Hepatocyte (in vitro differentiated cells): ENCODE measurements around the gene MAP2. TPM values are rescaled to one million over a fixed set of nuclear protein-coding genes. Genes with fewer than 3 reads are reported as not detected.

Experiments
- DNase-seq: peaks from one replicate; pipeline ENCODE4 v3.0.0-alpha.2; 2016; ENCODE audit warnings: low spot score
- H2AFZ ChIP-seq: fragments of 200-600 bp; sonication (generic); 2 replicates; pipeline ENCODE4 v1.6.0; 2016; ENCODE audit warnings: antibody characterized with exemption, mild to moderate bottlenecking
- H3K27ac ChIP-seq: fragments of 200-600 bp; sonication (generic); 2 replicates; pipeline ENCODE4 v1.5.1; 2016; ENCODE audit warnings: mild to moderate bottlenecking
- H3K27me3 ChIP-seq: fragments of 200-600 bp; sonication (generic); 2 replicates; pipeline ENCODE4 v1.6.1; 2016
- H3K36me3 ChIP-seq: fragments of 200-600 bp; sonication (generic); replicated peaks from 2 replicates; pipeline ENCODE4 v1.5.1; 2016; ENCODE audit warnings: low read depth; ENCODE audit not compliant: insufficient read depth
- H3K4me1 ChIP-seq: fragments of 200-600 bp; sonication (generic); 2 replicates; pipeline ENCODE4 v1.5.1; 2016; ENCODE audit warnings: mild to moderate bottlenecking, moderate library complexity; ENCODE audit not compliant: insufficient read depth
- H3K4me2 ChIP-seq: fragments of 200-600 bp; sonication (generic); 2 replicates; pipeline ENCODE4 v1.6.0; 2016
- H3K4me3 ChIP-seq: fragments of 200-600 bp; sonication (generic); 2 replicates; pipeline ENCODE4 v1.5.1; 2016; ENCODE audit warnings: mild to moderate bottlenecking
- H3K79me2 ChIP-seq: fragments of 200-600 bp; sonication (generic); 2 replicates; pipeline ENCODE4 v1.6.0; 2017; ENCODE audit warnings: mild to moderate bottlenecking
- H3K9me2 ChIP-seq: fragments of 200-600 bp; sonication (generic); replicated peaks from 2 replicates; pipeline ENCODE4 v1.6.0; 2017; ENCODE audit warnings: mild to moderate bottlenecking; ENCODE audit not compliant: insufficient read depth
- H3K9me3 ChIP-seq: fragments of 200-600 bp; sonication (generic); 2 replicates; pipeline ENCODE4 v1.5.1; 2016; ENCODE audit warnings: low read depth, mild to moderate bottlenecking
- H4K20me1 ChIP-seq: fragments of 200-600 bp; sonication (generic); 2 replicates; pipeline ENCODE4 v1.6.0; 2016; ENCODE audit warnings: mild to moderate bottlenecking; ENCODE audit not compliant: insufficient read depth, poor library complexity, severe bottlenecking
- EZH2 ChIP-seq: fragments of 200-600 bp; sonication (generic); IDR thresholded peaks from 2 replicates; pipeline ENCODE4 v1.6.1; 2016; ENCODE audit warnings: antibody characterized with exemption, mild to moderate bottlenecking, borderline replicate concordance
- EZH2phosphoT487 ChIP-seq: fragments of 200-600 bp; sonication (generic); IDR thresholded peaks from one replicate; pipeline ENCODE4 v1.6.1; 2018; ENCODE audit warnings: antibody characterized with exemption, mild to moderate bottlenecking, low read depth, moderate library complexity; ENCODE audit not compliant: unreplicated experiment, severe bottlenecking
- WGBS: methylation state at CpG from one replicate; pipeline ENCODE4 v1.1.6; 2016; ENCODE audit warnings: low lambda C conversion rate; ENCODE audit errors: missing lambda C conversion rate; 5-methylcytosine and 5-hydroxymethylcytosine counted together
- polyA plus RNA-seq: library from polyadenylated mRNA; unstranded; fragments of >200 nt; fragmentation: Nextera tagmentation; extraction: Ambion mirVana; gene quantifications from 2 replicates; pipeline ENCODE4 v1.2.1, GENCODE V29; 2016
- total RNA-seq: library from RNA; depleted of rRNA; stranded (reverse); fragments of >200 nt; gene quantifications from 2 replicates; pipeline ENCODE4 v1.2.3, GENCODE V29; 2014
- TF ChIP-seq, protein P1 (sequence below): fragments of 200-600 bp; sonication (generic); IDR thresholded peaks from 2 replicates; pipeline ENCODE4 v1.5.1; 2016; ENCODE audit warnings: antibody characterized with exemption, mild to moderate bottlenecking; ENCODE audit not compliant: poor library complexity

The MAP2 gene
- total and polyA plus RNA-seq, 2 experiments from 2014 or later, result 4.6 to 5.8 TPM

DNA sequence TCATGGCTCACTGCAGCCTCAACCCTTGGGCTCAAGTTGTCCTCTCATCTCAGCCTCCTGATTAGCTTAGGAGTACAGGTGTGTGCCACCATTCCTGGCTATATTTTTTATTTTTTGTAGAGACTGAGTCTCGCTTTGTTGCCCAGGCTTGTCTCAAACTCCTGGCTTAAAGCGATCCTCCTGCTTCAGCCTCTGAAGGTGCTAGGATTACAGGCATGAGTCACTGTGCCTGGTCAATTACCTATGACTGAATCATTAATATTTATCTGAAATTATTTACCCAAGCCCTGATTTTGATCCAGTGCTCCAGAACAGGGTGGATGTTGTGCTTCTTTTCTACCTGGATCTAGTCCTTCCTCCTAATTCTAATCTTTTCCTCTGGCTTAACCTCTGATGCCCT lies 87.8 kb downstream of the MAP2 start:
- H3K36me3 ChIP-seq, result no peaks in the 10 kb centered on the region
- no peaks in the 10 kb centered on the region for H3K4me1 ChIP-seq
- no peak overlapping the region for H3K27ac ChIP-seq
- no peak overlapping the region for H3K4me3 ChIP-seq
- H3K9me3 ChIP-seq, result no peaks in the 10 kb centered on the region
- no peak overlapping the region for H3K4me2 ChIP-seq
- no peaks in the 10 kb centered on the region for H3K79me2 ChIP-seq
- H4K20me1 ChIP-seq, result no peaks in the 10 kb centered on the region
- H2AFZ ChIP-seq, result no peak overlapping the region
- 85% methylated on average over 2 of the region's 2 CpGs for WGBS
- no peak for DNase-seq
- TF ChIP-seq, protein P1, sequence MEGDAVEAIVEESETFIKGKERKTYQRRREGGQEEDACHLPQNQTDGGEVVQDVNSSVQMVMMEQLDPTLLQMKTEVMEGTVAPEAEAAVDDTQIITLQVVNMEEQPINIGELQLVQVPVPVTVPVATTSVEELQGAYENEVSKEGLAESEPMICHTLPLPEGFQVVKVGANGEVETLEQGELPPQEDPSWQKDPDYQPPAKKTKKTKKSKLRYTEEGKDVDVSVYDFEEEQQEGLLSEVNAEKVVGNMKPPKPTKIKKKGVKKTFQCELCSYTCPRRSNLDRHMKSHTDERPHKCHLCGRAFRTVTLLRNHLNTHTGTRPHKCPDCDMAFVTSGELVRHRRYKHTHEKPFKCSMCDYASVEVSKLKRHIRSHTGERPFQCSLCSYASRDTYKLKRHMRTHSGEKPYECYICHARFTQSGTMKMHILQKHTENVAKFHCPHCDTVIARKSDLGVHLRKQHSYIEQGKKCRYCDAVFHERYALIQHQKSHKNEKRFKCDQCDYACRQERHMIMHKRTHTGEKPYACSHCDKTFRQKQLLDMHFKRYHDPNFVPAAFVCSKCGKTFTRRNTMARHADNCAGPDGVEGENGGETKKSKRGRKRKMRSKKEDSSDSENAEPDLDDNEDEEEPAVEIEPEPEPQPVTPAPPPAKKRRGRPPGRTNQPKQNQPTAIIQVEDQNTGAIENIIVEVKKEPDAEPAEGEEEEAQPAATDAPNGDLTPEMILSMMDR, result no peak
- TF ChIP-seq EZH2, result no peak
- TF ChIP-seq EZH2phosphoT487, result no peak
- H3K9me2 ChIP-seq, result no peaks in the 10 kb centered on the region
- no peaks in the 10 kb centered on the region for H3K27me3 ChIP-seq

- no peaks in the 10 kb centered on the region for H3K9me2 ChIP-seq
- H3K79me2 ChIP-seq, result no peaks in the 10 kb centered on the region
- no peaks in the 10 kb centered on the region for H3K4me1 ChIP-seq
- no peaks in the 10 kb centered on the region for H3K9me3 ChIP-seq
- no peak overlapping the region for H3K27ac ChIP-seq
- H3K27me3 ChIP-seq, result no peaks in the 10 kb centered on the region
- no peak overlapping the region for H3K4me2 ChIP-seq
- no peak overlapping the region for H2AFZ ChIP-seq
- no peaks in the 10 kb centered on the region for H3K36me3 ChIP-seq
- H4K20me1 ChIP-seq, result no peaks in the 10 kb centered on the region
- H3K4me3 ChIP-seq, result no peak overlapping the region
- 95% methylated on average over 2 of the region's 2 CpGs for WGBS
- no peak for DNase-seq
- TF ChIP-seq EZH2 (no peak), EZH2phosphoT487 (no peak)
- TF ChIP-seq, protein P1, result no peak
Measured at GRCh38 chr2:209512971-209513370, 89.1 kb downstream of the MAP2 start.

- TF ChIP-seq, protein P1, result no peak
- no peak for TF ChIP-seq EZH2phosphoT487
- TF ChIP-seq EZH2, result no peak
- no peak overlapping the region for H3K4me2 ChIP-seq
- no peak for DNase-seq
- no peaks in the 10 kb centered on the region for H3K9me3 ChIP-seq
- 74% methylated on average over 5 of the region's 5 CpGs for WGBS
- no peak overlapping the region for H3K4me3 ChIP-seq
- no peak overlapping the region for H3K27ac ChIP-seq
- no peaks in the 10 kb centered on the region for H4K20me1 ChIP-seq
- no peaks in the 10 kb centered on the region for H3K79me2 ChIP-seq
- no peaks in the 10 kb centered on the region for H3K27me3 ChIP-seq
- H2AFZ ChIP-seq, result no peak overlapping the region
- no peaks in the 10 kb centered on the region for H3K36me3 ChIP-seq
- no peaks in the 10 kb centered on the region for H3K9me2 ChIP-seq
- no peaks in the 10 kb centered on the region for H3K4me1 ChIP-seq
Measured at GRCh38 chr2:209517436-209517835, 93.6 kb downstream of the MAP2 start.

DNA sequence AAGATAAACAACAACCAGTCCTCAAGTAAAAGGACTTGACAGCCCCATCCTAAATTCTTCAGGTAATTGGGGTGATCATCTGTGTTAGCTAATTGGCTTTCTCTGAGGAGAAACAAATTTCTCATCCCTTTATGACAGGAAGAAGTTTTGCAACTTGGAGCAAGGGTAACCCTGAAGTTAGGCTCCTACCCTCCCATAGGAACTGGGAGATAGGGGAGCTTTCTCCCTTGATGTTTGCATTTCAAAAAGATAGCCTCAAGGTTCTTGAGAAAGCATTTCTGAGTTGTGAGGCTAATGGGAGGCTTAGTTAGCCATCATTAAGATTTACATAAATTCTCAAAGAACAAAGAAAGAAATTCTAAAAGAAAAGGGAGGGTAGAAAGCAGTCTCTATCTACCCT lies 95.4 kb downstream of the MAP2 start:
- Histone ChIP-seq H4K20me1 (no peaks in the 10 kb centered on the region), H3K27me3 (no peaks in the 10 kb centered on the region), H3K27ac (no peak overlapping the region), H3K4me3 (no peak overlapping the region), H3K4me1 (no peaks in the 10 kb centered on the region), H3K4me2 (no peak overlapping the region), H2AFZ (no peak overlapping the region), H3K9me3 (no peaks in the 10 kb centered on the region), H3K36me3 (no peaks in the 10 kb centered on the region), H3K79me2 (no peaks in the 10 kb centered on the region), H3K9me2 (no peaks in the 10 kb centered on the region)
- TF ChIP-seq, protein P1, result no peak
- TF ChIP-seq EZH2phosphoT487, result no peak
- TF ChIP-seq EZH2, result no peak
- no peak for DNase-seq
